GM18951 (cell line): ENCODE results near the gene ZNF326.

Experiments used
- POLR2A ChIP-seq: IDR thresholded peaks from 4 replicates; pipeline ENCODE4 v1.6.1; 2011; ENCODE audit warnings: mild to moderate bottlenecking; ENCODE audit not compliant: insufficient read length, insufficient read depth; ENCODE audit errors: extremely low read depth
- in situ Hi-C: fragments of 300-500 bp; cut with MboI; formaldehyde crosslinking; loops from one replicate; pipeline ENCODE4 v1.12.0; 2022; ENCODE audit warnings: low sequenced_read_pairs, mixed read lengths, inconsistent platforms; ENCODE audit not compliant: unreplicated experiment

Gene ZNF326

GRCh38 chr1:90083995-90084394, 89.1 kb downstream of the ZNF326 start:
- in situ Hi-C loops: no loop called here
- TF ChIP-seq POLR2A: no peak
